GM12865 (cell line): ENCODE results near the gene XIST.

Experiments
- DNase-seq: peaks from one replicate; pipeline ENCODE4 v3.0.0; 2010; ENCODE audit warnings: low read depth
- H3K4me3 ChIP-seq: 2 replicates; pipeline ENCODE4 v1.5.1; 2011; ENCODE audit warnings: mild to moderate bottlenecking, low read depth, low read length, control low read depth
- TF ChIP-seq, protein P1 (sequence below): IDR thresholded peaks from 2 replicates; pipeline ENCODE4 v1.5.1; 2011; ENCODE audit warnings: low read length, control low read depth, low read depth, inconsistent platforms; ENCODE audit not compliant: insufficient read depth; ENCODE audit errors: missing control alignments

XIST gene

GRCh38 chrX:73830489-73831414 lies 21.8 kb downstream of the XIST start:
- DNase-seq: no peak
- TF ChIP-seq, protein P1, sequence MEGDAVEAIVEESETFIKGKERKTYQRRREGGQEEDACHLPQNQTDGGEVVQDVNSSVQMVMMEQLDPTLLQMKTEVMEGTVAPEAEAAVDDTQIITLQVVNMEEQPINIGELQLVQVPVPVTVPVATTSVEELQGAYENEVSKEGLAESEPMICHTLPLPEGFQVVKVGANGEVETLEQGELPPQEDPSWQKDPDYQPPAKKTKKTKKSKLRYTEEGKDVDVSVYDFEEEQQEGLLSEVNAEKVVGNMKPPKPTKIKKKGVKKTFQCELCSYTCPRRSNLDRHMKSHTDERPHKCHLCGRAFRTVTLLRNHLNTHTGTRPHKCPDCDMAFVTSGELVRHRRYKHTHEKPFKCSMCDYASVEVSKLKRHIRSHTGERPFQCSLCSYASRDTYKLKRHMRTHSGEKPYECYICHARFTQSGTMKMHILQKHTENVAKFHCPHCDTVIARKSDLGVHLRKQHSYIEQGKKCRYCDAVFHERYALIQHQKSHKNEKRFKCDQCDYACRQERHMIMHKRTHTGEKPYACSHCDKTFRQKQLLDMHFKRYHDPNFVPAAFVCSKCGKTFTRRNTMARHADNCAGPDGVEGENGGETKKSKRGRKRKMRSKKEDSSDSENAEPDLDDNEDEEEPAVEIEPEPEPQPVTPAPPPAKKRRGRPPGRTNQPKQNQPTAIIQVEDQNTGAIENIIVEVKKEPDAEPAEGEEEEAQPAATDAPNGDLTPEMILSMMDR: no peak
- no peak overlapping the region for H3K4me3 ChIP-seq

GRCh38 chrX:73829890-73830466 lies 22.5 kb downstream of the XIST start:
- TF ChIP-seq, protein P1: no peak
- H3K4me3 ChIP-seq: no peak overlapping the region
- no peak for DNase-seq

GRCh38 chrX:73828080-73828720 lies 24.3 kb downstream of the XIST start:
- TF ChIP-seq, protein P1: no peak
- no peak overlapping the region for H3K4me3 ChIP-seq
- DNase-seq: no peak

DNA sequence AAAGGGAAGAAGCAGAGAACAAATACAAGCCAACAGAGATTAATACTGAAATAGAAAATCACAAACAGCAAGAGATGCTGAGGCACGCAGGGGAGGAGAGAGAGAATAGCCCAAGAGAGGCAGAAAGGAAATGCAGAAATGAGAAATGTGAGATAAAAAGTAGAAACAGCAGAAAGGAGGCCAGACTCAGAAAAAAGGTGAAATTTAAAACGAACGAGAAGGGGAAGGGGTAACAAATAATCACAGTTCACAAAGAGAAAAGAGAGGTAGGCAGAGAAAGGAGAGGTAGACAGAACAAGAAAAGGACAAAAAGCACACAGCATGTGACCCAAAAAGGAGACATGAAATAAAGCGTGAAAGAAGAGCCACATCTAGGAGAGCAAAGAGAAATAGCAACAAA lies 25.1 kb downstream of the XIST start:
- TF ChIP-seq, protein P1: no peak
- H3K4me3 ChIP-seq: no peak overlapping the region
- no peak for DNase-seq

DNA sequence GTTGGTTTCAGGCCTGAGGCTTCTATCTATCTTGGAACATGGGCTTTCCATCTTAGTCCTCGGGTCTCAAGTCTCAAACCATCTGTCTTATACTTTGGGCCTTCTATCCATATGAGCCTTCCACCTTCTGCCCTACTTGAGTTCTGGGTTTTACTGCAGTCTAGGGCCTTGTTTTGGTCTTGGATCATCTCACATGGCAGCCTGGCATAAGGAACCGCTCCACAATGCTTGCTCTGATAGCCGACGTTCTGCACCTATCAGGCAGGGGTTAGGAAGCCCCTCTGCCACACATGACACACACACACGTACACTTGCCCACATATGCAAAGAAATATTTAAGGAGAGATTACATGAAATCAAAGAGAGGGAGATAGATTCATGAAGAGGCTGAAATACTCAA lies 25.5 kb downstream of the XIST start:
- H3K4me3 ChIP-seq: no peak overlapping the region
- TF ChIP-seq, protein P1: no peak
- no peak for DNase-seq

DNA sequence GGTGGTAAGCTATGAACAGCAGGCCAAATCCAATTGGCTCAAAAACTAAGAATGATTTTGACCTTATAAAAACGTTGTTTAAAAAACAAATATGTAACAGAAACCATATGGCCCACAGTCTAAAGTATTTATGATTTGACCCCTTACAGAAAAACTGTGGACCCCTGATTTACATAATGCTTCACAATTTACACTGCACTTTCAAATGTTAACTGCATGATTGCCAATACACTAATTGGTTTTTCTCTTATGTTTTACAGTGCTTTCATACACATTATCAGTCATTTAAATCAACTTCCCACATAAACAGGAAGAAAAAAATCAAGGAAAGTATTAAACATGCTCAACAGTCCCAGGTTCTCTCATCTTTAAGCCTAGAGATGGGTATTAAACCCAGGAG lies 26.9 kb downstream of the XIST start:
- no peak for DNase-seq
- TF ChIP-seq, protein P1: no peak
- H3K4me3 ChIP-seq: no peak overlapping the region
